Measurements from ENCODE around the gene TEP1.

DNA sequence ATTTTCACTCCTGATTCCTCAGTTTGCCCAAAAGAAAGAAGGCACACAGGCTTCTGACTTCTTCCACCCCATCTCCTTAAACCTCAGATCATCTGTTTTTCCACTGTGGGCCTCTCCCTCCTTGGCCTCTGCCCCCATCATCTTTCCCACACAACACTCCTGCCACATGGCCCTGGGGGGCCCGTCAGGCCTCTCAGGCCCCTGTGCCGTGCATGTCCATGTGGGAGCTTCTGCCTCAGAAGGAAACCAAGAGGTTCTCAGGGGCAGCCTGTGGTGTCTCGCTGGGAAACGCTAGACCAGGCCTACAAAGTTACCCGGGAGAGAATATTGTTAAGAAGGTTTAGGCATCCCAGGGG is 14.7 kb upstream of the TEP1 start:
- TF ChIP-seq, protein P1, sequence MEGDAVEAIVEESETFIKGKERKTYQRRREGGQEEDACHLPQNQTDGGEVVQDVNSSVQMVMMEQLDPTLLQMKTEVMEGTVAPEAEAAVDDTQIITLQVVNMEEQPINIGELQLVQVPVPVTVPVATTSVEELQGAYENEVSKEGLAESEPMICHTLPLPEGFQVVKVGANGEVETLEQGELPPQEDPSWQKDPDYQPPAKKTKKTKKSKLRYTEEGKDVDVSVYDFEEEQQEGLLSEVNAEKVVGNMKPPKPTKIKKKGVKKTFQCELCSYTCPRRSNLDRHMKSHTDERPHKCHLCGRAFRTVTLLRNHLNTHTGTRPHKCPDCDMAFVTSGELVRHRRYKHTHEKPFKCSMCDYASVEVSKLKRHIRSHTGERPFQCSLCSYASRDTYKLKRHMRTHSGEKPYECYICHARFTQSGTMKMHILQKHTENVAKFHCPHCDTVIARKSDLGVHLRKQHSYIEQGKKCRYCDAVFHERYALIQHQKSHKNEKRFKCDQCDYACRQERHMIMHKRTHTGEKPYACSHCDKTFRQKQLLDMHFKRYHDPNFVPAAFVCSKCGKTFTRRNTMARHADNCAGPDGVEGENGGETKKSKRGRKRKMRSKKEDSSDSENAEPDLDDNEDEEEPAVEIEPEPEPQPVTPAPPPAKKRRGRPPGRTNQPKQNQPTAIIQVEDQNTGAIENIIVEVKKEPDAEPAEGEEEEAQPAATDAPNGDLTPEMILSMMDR (conservative IDR thresholded peaks at IDR 0.05; ENCODE audit: low read depth in 2 of 2) = no peak
- TF ChIP-seq EZH2 (IDR thresholded peaks at IDR 0.05; ENCODE audit: low read depth, unreplicated experiment) = no peak
- no peak for TF ChIP-seq POLR2AphosphoS5 (IDR thresholded peaks at IDR 0.05; ENCODE audit: low read depth)
- no peak for TF ChIP-seq ZNF114 (CRISPR knock-in tag; IDR thresholded peaks at IDR 0.05)
- no peak for TF ChIP-seq EZH2phosphoT487 (IDR thresholded peaks at IDR 0.05; ENCODE audit: unreplicated experiment)
- no peak for TF ChIP-seq STAT1 (IDR thresholded peaks at IDR 0.05; ENCODE audit: unreplicated experiment)
- TF ChIP-seq NANOG (IDR thresholded peaks at IDR 0.05; ENCODE audit: borderline replicate concordance) = no peak
- TF ChIP-seq, protein P2, sequence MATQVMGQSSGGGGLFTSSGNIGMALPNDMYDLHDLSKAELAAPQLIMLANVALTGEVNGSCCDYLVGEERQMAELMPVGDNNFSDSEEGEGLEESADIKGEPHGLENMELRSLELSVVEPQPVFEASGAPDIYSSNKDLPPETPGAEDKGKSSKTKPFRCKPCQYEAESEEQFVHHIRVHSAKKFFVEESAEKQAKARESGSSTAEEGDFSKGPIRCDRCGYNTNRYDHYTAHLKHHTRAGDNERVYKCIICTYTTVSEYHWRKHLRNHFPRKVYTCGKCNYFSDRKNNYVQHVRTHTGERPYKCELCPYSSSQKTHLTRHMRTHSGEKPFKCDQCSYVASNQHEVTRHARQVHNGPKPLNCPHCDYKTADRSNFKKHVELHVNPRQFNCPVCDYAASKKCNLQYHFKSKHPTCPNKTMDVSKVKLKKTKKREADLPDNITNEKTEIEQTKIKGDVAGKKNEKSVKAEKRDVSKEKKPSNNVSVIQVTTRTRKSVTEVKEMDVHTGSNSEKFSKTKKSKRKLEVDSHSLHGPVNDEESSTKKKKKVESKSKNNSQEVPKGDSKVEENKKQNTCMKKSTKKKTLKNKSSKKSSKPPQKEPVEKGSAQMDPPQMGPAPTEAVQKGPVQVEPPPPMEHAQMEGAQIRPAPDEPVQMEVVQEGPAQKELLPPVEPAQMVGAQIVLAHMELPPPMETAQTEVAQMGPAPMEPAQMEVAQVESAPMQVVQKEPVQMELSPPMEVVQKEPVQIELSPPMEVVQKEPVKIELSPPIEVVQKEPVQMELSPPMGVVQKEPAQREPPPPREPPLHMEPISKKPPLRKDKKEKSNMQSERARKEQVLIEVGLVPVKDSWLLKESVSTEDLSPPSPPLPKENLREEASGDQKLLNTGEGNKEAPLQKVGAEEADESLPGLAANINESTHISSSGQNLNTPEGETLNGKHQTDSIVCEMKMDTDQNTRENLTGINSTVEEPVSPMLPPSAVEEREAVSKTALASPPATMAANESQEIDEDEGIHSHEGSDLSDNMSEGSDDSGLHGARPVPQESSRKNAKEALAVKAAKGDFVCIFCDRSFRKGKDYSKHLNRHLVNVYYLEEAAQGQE (IDR thresholded peaks at IDR 0.05; ENCODE audit: unreplicated experiment) = no peak
- TF ChIP-seq, protein P3, sequence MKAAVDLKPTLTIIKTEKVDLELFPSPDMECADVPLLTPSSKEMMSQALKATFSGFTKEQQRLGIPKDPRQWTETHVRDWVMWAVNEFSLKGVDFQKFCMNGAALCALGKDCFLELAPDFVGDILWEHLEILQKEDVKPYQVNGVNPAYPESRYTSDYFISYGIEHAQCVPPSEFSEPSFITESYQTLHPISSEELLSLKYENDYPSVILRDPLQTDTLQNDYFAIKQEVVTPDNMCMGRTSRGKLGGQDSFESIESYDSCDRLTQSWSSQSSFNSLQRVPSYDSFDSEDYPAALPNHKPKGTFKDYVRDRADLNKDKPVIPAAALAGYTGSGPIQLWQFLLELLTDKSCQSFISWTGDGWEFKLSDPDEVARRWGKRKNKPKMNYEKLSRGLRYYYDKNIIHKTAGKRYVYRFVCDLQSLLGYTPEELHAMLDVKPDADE (IDR thresholded peaks at IDR 0.05) = no peak
- no peak for TF ChIP-seq JUNB (IDR thresholded peaks at IDR 0.05; ENCODE audit: unreplicated experiment)
